Prostate gland (tissue), 2 donors: ENCODE results near the gene BTBD9.

Experiments used
- POLR2A ChIP-seq: fragments of 450-650 bp; IDR thresholded peaks from one replicate; pipeline ENCODE4 v1.6.1; 2016; ENCODE audit warnings: antibody characterized with exemption, mild to moderate bottlenecking
- POLR2AphosphoS5 ChIP-seq: sonication (generic); formaldehyde crosslinking; IDR thresholded peaks from one replicate; pipeline ENCODE4 v1.6.1; 2017; ENCODE audit warnings: antibody characterized with exemption
- TF ChIP-seq, protein P1 (sequence below), 4 experiments: fragments of 200-600 bp in 2 of 4; fragments of 450-650 bp in 2 of 4; sonication (generic) in 2 of 4; IDR thresholded peaks; 1 replicate in 3 of 4; 2 replicates in 1 of 4; pipeline ENCODE4 v1.5.1; 2016 to 2019; ENCODE audit warnings: antibody characterized with exemption in 4 of 4, mild to moderate bottlenecking in 2 of 4, moderate library complexity in 2 of 4

DNA sequence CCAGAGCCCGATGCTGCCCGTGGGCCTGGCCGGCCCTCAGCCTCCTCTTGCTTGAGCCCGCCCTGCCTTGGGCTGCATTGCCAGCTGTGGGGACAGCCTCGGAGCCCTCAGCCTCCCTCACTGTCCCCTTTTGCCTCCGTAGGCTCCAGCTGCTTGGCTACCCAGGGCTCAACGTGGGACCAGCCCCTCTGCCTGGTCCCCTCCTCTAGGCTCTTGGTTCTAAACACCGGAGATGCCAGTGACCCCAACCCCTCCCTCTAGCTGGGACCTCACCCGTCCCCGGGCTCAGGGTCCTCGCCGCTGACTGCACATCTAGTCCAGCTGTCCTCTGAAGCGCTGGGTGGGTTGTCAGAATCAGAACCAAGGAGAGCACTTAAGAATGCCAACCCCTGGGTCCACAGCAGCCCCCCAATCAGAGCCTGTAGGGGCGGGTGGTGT is 475.0 kb downstream of the BTBD9 start:
- TF ChIP-seq POLR2AphosphoS5: no peak
- TF ChIP-seq, protein P1, sequence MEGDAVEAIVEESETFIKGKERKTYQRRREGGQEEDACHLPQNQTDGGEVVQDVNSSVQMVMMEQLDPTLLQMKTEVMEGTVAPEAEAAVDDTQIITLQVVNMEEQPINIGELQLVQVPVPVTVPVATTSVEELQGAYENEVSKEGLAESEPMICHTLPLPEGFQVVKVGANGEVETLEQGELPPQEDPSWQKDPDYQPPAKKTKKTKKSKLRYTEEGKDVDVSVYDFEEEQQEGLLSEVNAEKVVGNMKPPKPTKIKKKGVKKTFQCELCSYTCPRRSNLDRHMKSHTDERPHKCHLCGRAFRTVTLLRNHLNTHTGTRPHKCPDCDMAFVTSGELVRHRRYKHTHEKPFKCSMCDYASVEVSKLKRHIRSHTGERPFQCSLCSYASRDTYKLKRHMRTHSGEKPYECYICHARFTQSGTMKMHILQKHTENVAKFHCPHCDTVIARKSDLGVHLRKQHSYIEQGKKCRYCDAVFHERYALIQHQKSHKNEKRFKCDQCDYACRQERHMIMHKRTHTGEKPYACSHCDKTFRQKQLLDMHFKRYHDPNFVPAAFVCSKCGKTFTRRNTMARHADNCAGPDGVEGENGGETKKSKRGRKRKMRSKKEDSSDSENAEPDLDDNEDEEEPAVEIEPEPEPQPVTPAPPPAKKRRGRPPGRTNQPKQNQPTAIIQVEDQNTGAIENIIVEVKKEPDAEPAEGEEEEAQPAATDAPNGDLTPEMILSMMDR (IDR thresholded peaks at IDR 0.05): no peak
- TF ChIP-seq POLR2A: no peak
